ENCODE results near the gene LRRTM2. TPM values are rescaled to one million over a fixed set of nuclear protein-coding genes. Genes with fewer than 3 reads are reported as not detected.

The LRRTM2 gene
- total RNA-seq, 1 donor from 2014 or later = 0.13 TPM

DNA sequence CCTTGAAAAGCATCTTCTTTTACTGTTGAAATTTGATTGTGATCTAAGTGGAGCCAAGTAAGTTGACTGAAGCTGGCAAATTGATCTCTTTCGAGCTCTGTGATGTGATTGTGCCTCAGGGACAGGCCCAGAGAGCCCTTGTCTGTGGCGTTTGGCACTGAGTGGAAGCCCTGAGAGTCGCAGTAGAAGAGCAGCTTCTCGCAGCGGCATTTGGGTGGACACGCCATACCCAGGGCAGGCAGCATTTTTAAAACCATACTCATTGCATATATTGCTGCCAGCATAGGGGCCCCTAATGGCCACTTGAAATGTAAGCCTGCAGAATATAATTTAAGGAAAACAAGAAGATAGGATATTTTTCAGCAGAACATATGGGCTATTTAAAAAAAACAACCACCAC, 894 bp downstream of the LRRTM2 start:
- Mint-ChIP-seq H3K36me3 (peaks cover 15% of the 10 kb centered on the region), H3K27me3 (ENCODE audit: low read depth) (no peaks in the 10 kb centered on the region), H3K4me1 (peaks cover 61% of the 10 kb centered on the region), H3K4me3 (no peak overlapping the region), H3K9me3 (peaks cover 5% of the 10 kb centered on the region), H3K27ac (peak overlapping the region; percentile 74)
- no peak for DNase-seq (ENCODE audit: low spot score in 2 of 2, unreplicated experiment in 2 of 2)
- TF ChIP-seq, protein P1, sequence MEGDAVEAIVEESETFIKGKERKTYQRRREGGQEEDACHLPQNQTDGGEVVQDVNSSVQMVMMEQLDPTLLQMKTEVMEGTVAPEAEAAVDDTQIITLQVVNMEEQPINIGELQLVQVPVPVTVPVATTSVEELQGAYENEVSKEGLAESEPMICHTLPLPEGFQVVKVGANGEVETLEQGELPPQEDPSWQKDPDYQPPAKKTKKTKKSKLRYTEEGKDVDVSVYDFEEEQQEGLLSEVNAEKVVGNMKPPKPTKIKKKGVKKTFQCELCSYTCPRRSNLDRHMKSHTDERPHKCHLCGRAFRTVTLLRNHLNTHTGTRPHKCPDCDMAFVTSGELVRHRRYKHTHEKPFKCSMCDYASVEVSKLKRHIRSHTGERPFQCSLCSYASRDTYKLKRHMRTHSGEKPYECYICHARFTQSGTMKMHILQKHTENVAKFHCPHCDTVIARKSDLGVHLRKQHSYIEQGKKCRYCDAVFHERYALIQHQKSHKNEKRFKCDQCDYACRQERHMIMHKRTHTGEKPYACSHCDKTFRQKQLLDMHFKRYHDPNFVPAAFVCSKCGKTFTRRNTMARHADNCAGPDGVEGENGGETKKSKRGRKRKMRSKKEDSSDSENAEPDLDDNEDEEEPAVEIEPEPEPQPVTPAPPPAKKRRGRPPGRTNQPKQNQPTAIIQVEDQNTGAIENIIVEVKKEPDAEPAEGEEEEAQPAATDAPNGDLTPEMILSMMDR (IDR thresholded peaks at IDR 0.05; ENCODE audit: unreplicated experiment) = no peak

DNA sequence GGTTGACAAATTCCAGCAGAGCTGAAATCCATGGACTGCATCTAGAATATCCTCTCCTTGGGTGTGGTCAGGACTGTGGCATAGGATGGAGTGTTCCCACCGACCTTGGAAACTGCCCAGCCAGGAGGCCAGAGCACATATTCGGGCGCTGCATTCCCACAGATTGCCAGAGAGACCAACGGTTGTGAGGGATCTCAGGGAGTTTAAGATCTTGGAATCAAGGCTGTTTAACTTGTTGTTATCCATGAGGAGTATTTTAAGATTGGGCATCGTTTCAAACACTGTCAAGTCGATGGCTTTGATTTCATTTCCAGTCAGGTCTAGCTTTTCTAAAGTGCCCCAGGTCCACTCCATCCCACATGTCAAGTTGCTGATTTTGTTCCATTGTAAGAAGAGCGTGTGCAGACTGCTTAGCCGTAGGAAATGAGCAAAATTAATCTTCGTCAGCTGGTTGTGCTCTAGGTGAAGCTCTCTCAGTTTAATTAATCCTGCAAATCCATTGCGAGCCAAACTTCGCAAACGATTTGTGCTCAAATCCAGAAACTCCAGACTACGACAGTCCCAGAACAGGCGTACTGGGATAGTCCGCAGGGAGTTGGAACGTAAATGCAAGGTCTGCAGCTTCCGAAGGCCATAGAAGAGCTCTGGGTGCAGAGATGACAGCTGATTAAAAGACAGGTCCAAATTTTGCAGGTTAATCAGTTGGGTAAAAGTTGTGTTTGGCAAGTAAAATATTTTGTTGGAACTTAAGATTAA, 1.5 kb downstream of the LRRTM2 start:
- peaks cover 65% of the 10 kb centered on the region for H3K4me1 Mint-ChIP-seq
- peaks cover 5% of the 10 kb centered on the region for H3K9me3 Mint-ChIP-seq
- H3K36me3 Mint-ChIP-seq = peaks cover 13% of the 10 kb centered on the region
- no peaks in the 10 kb centered on the region for H3K27me3 Mint-ChIP-seq (ENCODE audit: low read depth)
- peak overlapping the region; percentile 60 for H3K27ac Mint-ChIP-seq
- TF ChIP-seq, protein P1 (IDR thresholded peaks at IDR 0.05; ENCODE audit: unreplicated experiment) = no peak
- DNase-seq (ENCODE audit: low spot score in 2 of 2, unreplicated experiment in 2 of 2) = no peak
- no peak overlapping the region for H3K4me3 Mint-ChIP-seq

DNA sequence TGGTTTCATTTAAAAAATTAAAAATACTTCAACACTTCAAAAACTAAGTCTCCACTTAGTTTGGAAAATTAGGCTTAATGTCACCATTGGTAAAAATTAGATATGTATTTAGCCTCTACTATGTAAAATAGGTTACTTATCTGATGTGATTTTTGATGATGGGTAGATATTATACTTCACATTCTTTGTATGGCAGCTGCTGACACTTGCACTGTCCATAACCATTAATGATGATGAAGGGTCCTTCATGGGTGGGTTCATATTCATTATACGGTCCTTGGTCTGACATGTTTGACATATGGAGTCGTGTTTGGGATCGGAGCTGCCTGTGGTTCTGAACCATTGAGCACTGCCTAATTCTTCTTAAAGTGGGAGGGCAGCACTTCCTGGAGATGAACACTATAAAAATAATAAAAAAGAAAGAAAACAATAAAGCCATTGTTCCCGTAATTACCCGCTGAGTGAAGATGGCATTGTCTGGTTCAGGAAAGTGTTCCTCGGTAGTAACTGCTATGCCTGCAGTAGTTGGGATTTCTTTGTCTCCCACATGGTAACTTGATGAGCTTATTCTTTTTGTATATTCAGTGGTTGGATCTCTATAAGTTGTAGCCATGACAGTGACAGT, 2.2 kb downstream of the LRRTM2 start:
- peaks cover 5% of the 10 kb centered on the region for H3K9me3 Mint-ChIP-seq
- peaks cover 8% of the 10 kb centered on the region for H3K36me3 Mint-ChIP-seq
- H3K4me3 Mint-ChIP-seq = no peak overlapping the region
- TF ChIP-seq, protein P1 (IDR thresholded peaks at IDR 0.05; ENCODE audit: unreplicated experiment) = no peak
- peak overlapping the region; percentile 60 for H3K27ac Mint-ChIP-seq
- H3K4me1 Mint-ChIP-seq = peaks cover 63% of the 10 kb centered on the region
- no peak for DNase-seq (ENCODE audit: low spot score in 2 of 2, unreplicated experiment in 2 of 2)
- no peaks in the 10 kb centered on the region for H3K27me3 Mint-ChIP-seq (ENCODE audit: low read depth)

DNA sequence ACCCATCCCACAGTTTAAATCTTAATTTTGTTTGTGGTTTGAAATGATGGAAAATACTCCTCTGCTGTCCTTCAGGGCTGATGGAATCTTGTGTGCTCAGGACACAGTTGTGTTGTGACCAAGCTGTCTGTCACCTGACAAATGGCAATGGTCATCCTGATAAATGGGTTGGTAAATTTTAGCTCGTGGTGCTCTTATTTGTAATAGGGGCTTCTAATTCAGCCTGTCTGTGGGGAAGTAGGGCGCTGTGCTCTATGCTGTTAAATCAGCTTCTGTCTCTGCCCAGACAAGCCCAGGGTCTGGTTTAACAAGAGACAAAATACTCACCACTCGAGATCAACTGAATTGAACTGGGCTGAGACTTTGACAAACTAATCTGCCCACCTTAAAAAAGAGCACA, 4.5 kb downstream of the LRRTM2 start:
- TF ChIP-seq, protein P1 (IDR thresholded peaks at IDR 0.05; ENCODE audit: unreplicated experiment) = no peak
- DNase-seq (ENCODE audit: low spot score in 2 of 2, unreplicated experiment in 2 of 2) = no peak
- H3K9me3 Mint-ChIP-seq = no peaks in the 10 kb centered on the region
- peaks cover 4% of the 10 kb centered on the region for H3K36me3 Mint-ChIP-seq
- no peak overlapping the region for H3K4me3 Mint-ChIP-seq
- no peaks in the 10 kb centered on the region for H3K27me3 Mint-ChIP-seq (ENCODE audit: low read depth)
- peak overlapping the region; percentile 87 for H3K27ac Mint-ChIP-seq
- peaks cover 59% of the 10 kb centered on the region for H3K4me1 Mint-ChIP-seq

DNA sequence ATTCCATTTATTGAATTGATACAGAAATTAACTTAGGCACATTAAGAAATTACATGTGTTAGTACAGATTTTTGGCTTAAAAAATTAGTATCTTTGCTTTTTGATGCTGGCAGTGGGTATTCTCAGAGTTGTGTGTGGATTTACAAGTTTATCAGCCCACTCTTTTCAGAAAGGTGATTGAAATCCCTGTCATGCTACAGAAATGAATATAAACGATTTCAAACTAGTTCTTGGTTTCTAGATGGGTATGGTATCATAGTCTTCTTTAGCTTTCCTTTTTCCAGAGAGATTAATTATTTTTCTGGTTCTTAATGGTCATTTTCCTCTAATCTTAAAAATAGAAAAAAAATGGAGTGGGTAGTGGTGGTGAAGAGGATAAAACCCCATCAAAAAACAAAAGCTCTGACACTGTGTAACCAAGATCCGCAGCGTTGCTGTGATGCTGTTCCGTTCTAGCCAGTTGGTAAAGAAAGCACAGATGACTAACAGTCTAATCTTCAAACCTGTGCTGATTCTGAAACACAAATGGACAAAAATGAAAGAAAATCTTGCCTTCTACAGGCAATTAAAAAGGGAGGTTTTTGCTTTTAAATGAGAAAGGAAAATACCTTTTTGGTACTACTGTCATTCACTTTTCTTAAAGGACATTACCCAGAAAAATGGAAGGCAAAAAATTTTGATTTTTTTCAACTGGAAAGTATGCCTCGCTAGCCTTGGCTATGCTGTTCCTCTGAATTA, 5.2 kb downstream of the LRRTM2 start:
- H3K27ac Mint-ChIP-seq = peak overlapping the region; percentile 87
- peaks cover 6% of the 10 kb centered on the region for H3K36me3 Mint-ChIP-seq
- no peak for DNase-seq (ENCODE audit: low spot score in 2 of 2, unreplicated experiment in 2 of 2)
- H3K9me3 Mint-ChIP-seq = no peaks in the 10 kb centered on the region
- no peaks in the 10 kb centered on the region for H3K27me3 Mint-ChIP-seq (ENCODE audit: low read depth)
- H3K4me3 Mint-ChIP-seq = no peak overlapping the region
- TF ChIP-seq, protein P1 (IDR thresholded peaks at IDR 0.05; ENCODE audit: unreplicated experiment) = no peak
- H3K4me1 Mint-ChIP-seq = peaks cover 58% of the 10 kb centered on the region
